KOPT-K1 (cell line): ENCODE data around the gene TRAF7.

Experiments used
- H3K27ac ChIP-seq: fragments of 200-600 bp; sonication (generic); 2 replicates; pipeline ENCODE4 v1.5.1; 2016; ENCODE audit warnings: antibody characterized with exemption, mild to moderate bottlenecking, low read depth, low read length; ENCODE audit not compliant: poor library complexity, severe bottlenecking
- H3K36me3 ChIP-seq: fragments of 200-600 bp; sonication (generic); 2 replicates; pipeline ENCODE4 v1.5.1; 2017; ENCODE audit warnings: antibody characterized with exemption, mild to moderate bottlenecking, low read length, moderate library complexity; ENCODE audit not compliant: insufficient read depth
- H3K9me3 ChIP-seq: fragments of 200-600 bp; sonication (generic); 2 replicates; pipeline ENCODE4 v1.5.1; 2017; ENCODE audit warnings: antibody characterized with exemption, low read length, mild to moderate bottlenecking; ENCODE audit not compliant: insufficient read depth, poor library complexity, severe bottlenecking

TRAF7 gene

GRCh38 chr16:2190002-2190658 is 34.5 kb downstream of the TRAF7 start:
- Histone ChIP-seq H3K36me3 (no peaks in the 10 kb centered on the region), H3K9me3 (no peaks in the 10 kb centered on the region), H3K27ac (no peak overlapping the region)

- H3K36me3 ChIP-seq = no peaks in the 10 kb centered on the region
- no peak overlapping the region for H3K27ac ChIP-seq
- no peaks in the 10 kb centered on the region for H3K9me3 ChIP-seq
Observed at GRCh38 chr16:2190659-2191445, 35.3 kb downstream of the TRAF7 start.

- Histone ChIP-seq H3K27ac (no peak overlapping the region), H3K36me3 (no peaks in the 10 kb centered on the region), H3K9me3 (no peaks in the 10 kb centered on the region)
Observed at GRCh38 chr16:2191446-2191706, 35.8 kb downstream of the TRAF7 start.

- no peak overlapping the region for H3K27ac ChIP-seq
- H3K9me3 ChIP-seq = no peaks in the 10 kb centered on the region
- no peaks in the 10 kb centered on the region for H3K36me3 ChIP-seq
Observed at GRCh38 chr16:2194166-2194834, 38.7 kb downstream of the TRAF7 start.

- H3K27ac ChIP-seq = no peak overlapping the region
- H3K36me3 ChIP-seq = no peaks in the 10 kb centered on the region
- peaks cover under 1% of the 10 kb centered on the region for H3K9me3 ChIP-seq
Observed at GRCh38 chr16:2194852-2195321, 39.3 kb downstream of the TRAF7 start.

GRCh38 chr16:2195322-2196161 is 40.0 kb downstream of the TRAF7 start:
- peaks cover 4% of the 10 kb centered on the region for H3K9me3 ChIP-seq

GRCh38 chr16:2196162-2196980 is 40.8 kb downstream of the TRAF7 start, which contains the start of gene CASKIN1:
CASKIN1 (minus strand) TSS chr16:2196605; CDS start chr16:2196432, 173 bp downstream.
- Histone ChIP-seq H3K27ac (no peak within 1 kb of the TSS), H3K36me3 (no peaks in the 10 kb centered on the region), H3K9me3 (peaks cover 4% of the 10 kb centered on the region)

More at GRCh38 chr16:2195322-2196161, 40.0 kb downstream of the TRAF7 start:
- Histone ChIP-seq H3K36me3 (no peaks in the 10 kb centered on the region), H3K27ac (no peak overlapping the region)

- Histone ChIP-seq H3K36me3 (no peaks in the 10 kb centered on the region), H3K9me3 (peaks cover 4% of the 10 kb centered on the region), H3K27ac (no peak overlapping the region)
Observed at GRCh38 chr16:2196981-2197511, 41.5 kb downstream of the TRAF7 start.

- Histone ChIP-seq H3K9me3 (peaks cover 4% of the 10 kb centered on the region), H3K27ac (no peak overlapping the region), H3K36me3 (no peaks in the 10 kb centered on the region)
Observed at GRCh38 chr16:2197765-2198164, 42.2 kb downstream of the TRAF7 start.

GRCh38 chr16:2198283-2198682 is 42.7 kb downstream of the TRAF7 start:
- H3K36me3 ChIP-seq = no peaks in the 10 kb centered on the region
- no peak overlapping the region for H3K27ac ChIP-seq
- peaks cover 4% of the 10 kb centered on the region for H3K9me3 ChIP-seq

GRCh38 chr16:2199095-2199494 is 43.5 kb downstream of the TRAF7 start:
- no peaks in the 10 kb centered on the region for H3K36me3 ChIP-seq
- H3K9me3 ChIP-seq = peaks cover 4% of the 10 kb centered on the region
- H3K27ac ChIP-seq = no peak overlapping the region

- no peaks in the 10 kb centered on the region for H3K36me3 ChIP-seq
- no peak overlapping the region for H3K27ac ChIP-seq
- H3K9me3 ChIP-seq = peaks cover 4% of the 10 kb centered on the region
Observed at GRCh38 chr16:2199621-2200139, 44.1 kb downstream of the TRAF7 start.

- no peak overlapping the region for H3K27ac ChIP-seq
Observed at GRCh38 chr16:2200313-2200712, 44.7 kb downstream of the TRAF7 start.

More at GRCh38 chr16:2200313-2200712, 44.7 kb downstream of the TRAF7 start:
- Histone ChIP-seq H3K36me3 (no peaks in the 10 kb centered on the region), H3K9me3 (peaks cover 4% of the 10 kb centered on the region)
